ENCODE measurements around the gene ZNF593.
A peak's percentile ranks its signal among the peaks of the same experiment; 100 is the strongest.

The ZNF593 gene

DNA sequence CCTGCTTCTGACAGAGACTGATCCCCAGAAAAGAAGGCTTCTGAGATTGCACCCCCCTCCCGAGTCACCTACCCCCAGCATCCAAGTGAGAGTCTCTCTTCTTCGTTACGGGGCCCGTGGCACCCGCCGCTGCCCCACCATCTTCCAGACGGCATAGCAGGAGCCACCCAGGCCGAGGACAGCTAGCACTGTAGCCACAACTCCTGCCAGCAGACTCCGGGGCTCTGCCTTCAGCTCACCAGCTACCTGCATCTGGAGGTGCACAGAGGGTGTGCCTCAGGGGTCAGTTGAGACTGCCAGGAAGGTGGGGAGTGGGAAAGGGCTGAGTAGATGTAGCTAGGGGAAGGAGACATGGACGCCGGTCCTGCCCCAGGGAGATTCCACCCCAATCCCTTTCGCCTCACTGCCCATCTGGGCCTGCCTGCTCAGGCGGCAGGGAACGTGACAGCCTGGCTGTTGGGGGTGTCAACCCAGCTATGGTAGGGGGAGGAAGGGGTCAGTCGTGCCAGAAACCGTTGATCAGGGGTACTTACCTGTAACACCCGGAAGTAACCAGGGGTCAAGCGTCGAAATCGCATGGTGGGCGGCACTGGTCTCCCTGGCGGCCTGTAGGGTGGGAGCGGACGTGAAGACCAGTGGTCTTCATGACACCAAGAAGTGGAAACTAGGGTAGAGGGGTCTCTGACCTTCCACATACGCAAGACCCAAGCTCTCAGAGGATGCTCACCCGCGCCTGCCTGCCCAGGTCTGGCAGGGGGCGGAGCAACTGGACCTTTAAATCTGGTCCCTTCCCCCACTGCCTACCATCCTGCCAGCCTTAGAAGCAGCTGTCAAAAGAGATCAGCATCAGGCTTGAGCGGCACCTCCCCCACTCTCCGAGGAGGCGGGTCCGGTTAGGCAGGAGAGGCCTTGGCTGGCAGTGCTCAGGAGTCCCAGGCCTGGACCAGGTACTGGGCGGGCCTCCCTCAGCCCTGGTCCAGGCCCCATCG, 1.7 kb downstream of the ZNF593 start, which contains the start of gene ZNF593OS:
ZNF593OS (minus strand) TSS at position 749 of the 989 bp plus-strand sequence; CDS start at position 578, 171 bp downstream.
- DNase-seq: no peak

DNA sequence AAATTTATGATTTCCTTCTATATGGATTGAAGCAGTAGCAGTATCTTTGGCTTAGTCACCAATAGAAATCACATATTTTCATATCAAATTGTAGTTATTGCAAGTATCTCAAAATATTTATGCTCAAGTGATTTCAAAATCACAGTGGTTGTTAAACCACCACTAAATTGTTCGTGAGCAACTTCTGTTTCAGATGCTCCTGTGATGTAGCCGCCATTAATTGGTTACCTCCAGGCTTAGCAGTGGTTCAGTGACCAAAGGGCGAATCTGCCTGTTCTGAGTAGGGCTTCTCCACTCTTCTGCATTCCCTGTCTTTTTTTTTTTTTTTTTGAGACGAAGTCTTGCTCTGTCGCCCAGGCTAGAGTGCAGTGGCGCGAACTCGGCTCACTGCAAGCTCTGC, 5.6 kb downstream of the ZNF593 start:
- DNase-seq: no peak

DNA sequence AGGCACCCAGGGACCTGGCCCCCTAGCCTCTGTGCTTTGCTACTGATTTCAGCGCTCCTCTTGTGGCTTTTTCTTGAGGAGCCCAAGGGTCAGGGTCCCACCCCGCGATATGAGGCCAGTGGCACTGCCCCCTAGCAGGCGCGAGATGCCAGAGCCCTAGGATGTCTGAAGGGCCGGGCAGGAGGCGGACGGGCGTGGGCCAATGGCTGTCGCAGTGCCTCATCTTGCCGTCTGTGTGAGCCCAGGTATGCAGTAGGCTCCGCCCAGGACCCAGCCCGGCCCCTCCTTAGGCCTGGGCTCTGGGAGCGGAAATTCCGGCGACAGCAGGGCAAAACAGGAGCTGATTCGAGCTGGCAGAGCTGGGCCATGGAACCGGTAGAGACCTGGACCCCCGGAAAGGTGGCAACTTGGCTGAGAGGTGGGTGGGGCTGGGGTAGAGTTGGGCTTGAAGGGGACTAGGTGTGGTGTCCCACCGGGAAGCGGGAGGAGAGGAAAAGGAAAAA, 7.5 kb downstream of the ZNF593 start, which contains the start of gene CNKSR1:
CNKSR1 (plus strand) TSS at position 310 of the 503 bp plus-strand sequence; CDS start at position 367, 57 bp downstream.
- DNase-seq: peak; percentile 95

DNA sequence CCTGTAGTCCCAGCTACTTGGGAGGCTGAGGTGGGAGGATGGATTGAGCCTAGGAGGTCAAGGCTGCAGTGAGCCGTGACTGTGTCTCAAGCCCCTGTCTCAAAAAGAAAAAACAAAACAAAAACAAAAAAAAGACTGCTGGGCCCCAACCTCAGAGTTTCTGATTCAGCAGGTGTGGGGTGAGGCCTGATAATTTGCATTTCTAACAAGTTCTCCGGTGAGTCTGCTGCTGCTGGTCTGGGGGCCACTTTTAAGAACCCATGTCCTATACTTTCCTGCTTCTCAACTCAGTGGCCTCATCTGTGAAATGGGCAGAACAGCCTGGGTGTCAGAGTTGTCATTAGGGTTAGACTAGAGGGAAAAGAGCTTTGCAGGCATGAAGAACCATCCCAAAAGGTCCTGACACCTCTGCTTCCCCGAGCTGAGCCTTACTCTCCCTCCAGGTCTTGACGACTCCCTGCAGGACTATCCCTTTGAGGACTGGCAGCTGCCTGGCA, 10.3 kb downstream of the ZNF593 start:
- DNase-seq: no peak

DNA sequence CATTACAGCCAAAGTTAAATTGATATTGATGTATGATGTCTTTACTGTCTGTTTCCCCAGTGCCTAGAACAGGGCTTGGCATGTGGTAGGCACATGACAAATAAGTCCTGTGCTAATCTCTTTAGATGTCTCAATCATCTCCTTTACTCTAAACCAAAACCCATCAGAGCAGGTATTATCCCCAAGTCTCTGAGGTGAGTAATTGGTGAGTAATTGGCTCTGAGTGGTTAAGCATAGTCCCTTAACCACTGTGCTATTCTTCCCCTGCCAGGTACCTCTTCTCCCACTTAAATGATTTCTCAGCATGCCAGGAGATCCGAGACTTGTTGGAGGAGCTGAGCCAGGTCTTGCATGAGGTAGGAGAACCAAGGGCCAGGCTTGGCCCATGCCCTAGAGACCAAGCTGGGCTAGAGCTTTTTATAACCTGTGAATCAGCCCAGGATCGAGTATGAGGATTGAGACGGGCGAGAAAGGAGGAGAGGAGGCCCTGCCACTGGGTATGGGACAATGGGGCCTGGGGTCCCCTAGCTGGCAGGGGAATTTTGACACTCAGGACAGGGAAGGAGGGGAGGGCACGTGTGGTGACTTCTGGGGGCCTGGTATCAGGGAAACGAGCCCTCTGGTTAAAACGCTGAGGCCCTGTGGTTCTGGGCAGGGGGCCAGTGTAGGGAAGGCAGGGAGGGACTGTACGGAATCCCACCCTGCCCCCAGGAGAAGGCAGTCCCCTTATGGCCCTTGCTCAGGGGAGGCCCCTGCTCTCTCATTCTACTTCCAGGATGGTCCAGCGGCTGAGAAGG, 12.1 kb downstream of the ZNF593 start:
- no peak for DNase-seq

DNA sequence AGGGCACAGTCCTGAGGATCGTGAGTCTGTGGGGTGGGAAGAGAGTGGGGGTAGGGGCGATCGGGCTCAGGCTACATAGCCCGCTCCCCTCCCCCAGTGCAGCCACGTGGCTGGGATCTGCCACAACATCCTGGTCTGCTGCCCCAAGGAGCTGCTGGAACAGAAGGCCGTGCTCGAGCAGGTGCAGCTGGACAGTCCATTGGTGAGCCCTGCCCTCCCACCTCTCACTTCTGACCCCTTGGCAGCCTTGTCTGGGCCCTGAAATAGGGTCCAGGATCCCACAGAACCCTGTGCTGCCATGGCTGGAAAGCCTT, 12.6 kb downstream of the ZNF593 start:
- DNase-seq: no peak

DNA sequence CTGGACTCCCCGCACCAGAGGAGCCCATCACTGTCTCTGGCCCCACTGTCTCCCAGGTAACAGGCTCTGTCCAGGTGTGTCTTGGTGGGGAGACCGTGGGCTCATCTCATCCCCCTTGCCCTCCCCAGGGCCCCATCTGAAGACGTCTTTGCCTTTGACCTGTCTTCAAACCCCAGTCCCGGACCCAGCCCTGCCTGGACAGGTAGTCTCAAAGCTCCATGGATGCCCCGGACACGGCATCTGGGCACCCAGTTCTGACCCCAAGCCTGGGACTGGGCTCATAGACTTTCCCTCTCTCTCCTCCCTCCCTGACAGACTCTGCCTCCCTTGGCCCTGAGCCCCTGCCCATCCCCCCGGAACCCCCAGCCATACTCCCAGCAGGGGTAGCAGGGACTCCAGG, 14.4 kb downstream of the ZNF593 start:
- no peak for DNase-seq

DNA sequence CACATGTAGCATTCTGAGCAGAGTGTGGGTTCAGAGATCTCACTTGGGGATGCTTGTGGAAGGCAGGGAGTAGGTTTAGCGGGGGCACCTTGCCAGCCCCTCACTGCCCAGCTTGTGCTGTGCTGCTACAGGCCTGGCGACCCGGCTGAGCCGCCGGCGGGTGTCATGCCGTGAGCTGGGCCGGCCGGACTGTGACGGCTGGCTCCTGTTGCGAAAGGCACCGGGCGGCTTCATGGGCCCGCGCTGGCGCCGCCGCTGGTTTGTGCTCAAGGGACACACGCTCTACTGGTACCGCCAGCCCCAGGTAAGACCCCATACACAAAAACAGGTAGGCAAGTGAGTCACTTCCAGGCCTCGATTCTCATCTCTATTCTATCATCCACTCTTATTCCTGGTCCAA, 15.2 kb downstream of the ZNF593 start:
- DNase-seq: no peak

DNA sequence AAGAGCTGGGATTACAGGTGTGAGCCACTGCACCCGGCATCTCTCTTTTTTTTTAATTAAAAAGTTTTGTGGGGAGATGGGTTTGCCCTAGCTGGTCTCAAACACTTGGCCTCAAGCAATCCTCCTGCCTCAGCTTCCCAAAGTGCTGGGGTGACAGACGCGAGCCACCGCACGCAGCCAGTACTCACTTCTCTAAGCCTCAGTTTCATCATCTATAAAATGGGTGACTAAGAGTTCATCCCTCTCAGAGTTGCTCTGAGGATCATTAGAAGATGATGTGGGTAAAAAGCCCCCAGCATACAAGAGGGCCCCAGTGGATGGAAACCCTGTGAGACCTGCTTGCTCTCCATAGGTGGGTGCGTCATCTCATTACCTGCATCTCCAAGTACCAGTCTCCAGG, 18.2 kb downstream of the ZNF593 start:
- no peak for DNase-seq

DNA sequence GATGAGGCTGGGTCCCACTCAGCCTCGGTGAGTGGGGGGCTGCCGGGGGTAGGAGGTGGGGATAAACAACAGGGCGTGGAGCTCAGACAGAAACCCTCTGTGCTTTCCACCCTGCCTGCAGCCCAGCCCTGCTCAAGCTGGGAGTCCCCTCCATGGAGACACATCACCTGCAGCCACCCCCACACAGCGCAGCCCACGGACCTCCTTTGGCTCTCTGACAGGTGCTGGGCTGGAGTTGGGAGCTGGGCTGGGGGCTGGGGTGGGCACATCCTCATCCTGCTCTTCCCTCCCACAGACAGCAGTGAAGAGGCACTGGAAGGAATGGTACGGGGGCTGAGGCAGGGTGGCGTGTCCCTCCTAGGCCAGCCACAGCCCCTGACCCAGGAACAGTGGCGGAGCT, 18.8 kb downstream of the ZNF593 start:
- DNase-seq: no peak

DNA sequence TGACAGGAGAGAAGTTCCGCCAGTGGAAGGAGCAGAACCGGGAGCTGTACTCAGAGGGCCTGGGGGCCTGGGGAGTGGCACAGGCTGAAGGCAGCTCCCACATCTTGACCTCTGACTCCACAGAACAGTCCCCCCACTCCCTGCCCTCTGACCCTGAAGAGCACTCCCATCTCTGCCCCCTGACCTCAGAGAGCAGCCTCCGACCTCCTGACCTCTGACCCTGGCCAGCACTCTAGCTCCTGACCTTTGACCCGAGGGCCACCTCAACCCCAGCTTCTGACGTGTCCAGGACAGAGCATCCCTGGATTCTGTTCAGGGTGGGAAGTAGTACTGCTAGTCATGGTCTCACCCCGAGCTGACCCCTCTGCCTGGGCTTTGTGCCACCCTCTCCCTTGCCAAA, 19.6 kb downstream of the ZNF593 start:
- DNase-seq: no peak

DNA sequence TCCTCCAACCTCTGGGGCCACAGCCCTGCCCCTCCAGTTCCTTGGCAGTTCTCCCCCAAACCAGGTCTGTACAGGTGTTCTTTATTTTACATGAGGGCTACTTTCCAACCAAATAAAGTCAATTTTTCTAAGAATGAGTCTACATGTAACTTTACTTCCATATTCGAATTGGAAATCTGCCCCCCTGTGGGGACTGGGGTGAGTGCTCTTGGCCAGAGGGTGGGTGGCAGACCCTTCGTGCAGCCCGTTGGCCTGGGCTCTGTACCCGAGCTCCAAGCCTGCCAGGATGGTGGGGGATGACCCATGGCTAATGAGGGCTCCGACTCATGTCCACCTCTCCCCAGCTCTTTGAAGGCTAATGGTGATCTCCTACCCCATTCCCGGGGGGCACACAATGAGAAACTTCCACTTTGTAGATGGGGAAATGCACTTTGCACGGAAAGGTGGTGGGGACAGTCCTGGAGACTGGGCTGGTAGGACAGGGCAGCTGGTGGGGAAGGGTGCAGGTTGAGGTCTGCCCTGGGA, 20.1 kb downstream of the ZNF593 start:
- no peak for DNase-seq

DNA sequence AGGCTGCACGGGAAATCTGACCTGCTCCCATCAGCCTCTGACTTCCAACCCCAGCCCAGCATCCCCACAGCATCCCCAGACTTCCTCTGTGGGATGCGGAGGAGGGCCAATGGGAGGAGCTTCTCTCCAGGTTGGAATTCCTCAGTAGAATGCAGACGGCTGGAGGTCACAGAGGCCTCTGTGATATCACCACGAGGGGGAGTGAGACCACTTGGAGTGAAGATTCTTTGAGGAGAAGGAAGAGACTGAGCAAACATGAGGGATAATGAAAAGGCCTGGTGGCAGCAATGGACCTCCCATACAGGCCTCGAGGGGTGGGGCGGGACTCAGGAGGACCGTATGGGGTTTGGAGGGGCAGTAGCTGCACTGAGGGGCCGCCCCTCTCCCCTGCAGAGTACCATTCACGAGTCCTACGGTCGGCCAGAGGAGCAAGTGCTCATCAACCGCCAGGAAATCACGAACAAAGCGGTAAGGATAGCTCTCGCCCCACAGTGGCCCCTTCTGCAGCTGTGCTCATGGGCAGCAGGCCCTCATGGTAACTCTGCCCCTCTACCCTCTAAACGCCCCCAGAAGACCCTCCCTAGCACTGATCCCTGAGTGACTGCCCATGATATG, 20.8 kb downstream of the ZNF593 start, which contains the start of gene CATSPER4:
CATSPER4 (plus strand) TSS at position 230 of the 615 bp plus-strand sequence; CDS start at position 256, 26 bp downstream.
- DNase-seq: peak; percentile 64

DNA sequence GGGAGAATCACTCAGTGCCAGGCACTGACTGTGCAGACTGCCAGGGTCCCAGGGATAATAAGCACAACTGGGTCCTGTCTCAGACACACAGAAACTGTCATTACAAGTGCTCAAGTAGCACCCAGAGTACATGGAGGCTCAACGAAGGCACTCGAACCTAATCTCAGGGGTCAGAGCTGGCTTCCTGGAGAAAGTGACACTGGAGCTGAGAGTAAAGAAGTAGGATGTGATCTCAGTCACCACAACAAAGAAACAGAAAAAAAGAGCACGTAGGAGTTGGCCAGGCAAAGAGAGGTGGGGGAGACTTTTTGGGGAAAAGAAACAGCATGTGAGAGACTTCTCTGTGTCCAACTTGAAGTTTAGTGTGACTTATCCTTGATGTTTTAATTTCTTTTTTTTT, 22.0 kb downstream of the ZNF593 start:
- no peak for DNase-seq

DNA sequence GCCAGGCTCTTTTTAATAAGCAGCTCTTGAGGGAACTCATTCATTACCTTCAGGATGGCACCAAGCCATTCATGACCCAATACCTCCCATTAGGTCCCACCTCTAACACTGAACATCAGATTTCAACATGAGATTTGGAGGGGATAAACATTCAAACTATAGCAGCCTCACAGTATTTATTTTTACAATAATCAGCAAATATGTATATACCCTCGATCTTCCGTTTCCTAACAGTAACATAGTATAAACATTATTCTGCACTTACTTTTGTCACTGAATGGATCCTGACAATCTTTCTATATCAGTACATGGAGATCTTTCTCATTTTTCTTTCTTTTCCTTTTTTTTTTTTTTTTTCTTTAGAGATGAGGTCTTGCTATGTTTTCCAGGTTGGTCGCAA, 26.1 kb downstream of the ZNF593 start:
- DNase-seq: no peak

DNA sequence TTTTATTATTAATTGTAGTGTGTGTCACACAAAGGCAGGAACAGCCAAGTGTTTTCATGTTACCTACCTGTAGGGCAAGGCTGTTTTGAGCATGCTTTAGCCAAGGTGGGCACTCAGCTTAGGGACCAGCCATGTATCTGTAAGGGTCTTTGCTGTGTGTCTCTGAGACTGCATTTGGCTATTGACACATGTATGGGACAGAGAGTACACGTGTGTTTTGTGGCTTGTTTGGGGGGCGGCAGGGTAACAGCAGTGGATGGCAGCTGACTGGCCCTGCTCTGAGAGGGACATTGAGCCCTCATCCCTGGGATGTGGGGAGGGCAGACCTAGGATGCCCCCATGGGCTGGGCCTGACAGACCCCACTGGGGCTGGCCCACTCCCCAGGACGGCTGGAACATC, 27.6 kb downstream of the ZNF593 start:
- no peak for DNase-seq

DNA sequence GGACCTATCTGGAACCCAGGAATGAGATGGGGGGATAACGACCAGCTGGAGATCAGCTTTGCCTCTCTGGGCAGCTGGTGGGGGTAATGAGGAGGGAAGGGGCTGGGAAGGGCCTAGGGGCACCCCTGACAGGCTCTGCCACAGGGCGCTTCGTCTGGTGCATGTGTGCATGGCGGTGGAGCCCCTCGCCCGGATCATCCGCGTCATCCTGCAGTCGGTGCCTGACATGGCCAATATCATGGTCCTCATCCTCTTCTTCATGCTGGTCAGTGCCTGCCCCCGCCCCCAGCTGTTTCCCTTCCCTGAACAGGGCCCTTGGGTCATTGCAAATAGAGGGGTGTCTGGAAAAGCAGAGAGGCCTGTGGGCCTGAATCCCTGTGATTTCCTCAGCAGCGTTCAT, 28.1 kb downstream of the ZNF593 start:
- DNase-seq: no peak

DNA sequence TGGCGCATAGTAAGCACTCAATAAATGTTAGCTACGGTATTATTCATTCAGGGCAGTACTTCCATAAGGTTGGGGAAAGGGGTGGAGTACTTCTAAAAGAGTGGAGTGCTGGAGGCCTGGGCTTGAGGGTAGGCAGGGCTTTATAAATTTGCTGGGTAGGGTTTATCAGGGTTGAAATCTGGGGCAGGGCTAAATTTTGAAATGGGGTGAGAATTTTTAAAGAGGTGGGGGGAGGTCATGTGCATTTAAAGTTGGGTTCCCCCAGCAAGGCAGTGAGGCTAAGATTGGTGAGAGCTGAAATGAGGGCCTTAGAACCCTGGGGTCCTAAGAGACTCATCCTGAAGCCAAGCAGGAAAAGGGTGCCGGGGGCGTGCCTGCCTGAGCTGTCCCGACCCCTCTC, 30.7 kb downstream of the ZNF593 start:
- no peak for DNase-seq

DNA sequence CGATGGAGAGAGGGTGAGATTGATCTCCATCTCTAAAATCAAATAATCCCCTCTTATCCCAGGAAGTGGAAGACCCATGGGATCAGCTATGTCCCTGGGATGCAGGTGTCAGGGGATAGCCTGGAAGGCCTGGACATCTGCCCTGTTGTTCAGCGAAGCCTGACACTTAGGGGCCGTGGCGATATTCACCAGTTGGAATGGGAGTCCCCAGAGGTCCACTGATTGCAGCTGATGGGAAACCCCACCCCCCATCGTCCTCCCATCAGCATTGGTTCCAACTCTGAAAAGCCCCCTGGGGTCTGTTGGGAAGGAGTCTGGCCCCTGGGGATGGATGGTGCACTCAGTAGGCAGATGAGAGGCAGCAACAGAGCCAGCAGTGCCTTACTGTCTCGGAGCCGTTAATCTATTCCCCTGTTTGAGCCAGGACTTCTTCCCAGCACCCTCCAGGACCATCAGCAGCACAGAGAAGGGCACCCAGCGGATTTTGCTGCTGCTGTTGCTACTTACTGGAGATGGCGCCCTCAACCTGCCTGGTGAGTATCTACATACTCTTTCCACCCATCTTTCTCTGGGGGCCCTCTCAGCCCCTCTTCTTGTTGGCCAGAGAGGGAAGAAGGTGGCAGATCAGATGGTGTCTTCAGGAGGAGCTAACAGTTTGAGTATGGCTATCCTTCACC, 34.1 kb downstream of the ZNF593 start:
- DNase-seq: no peak

DNA sequence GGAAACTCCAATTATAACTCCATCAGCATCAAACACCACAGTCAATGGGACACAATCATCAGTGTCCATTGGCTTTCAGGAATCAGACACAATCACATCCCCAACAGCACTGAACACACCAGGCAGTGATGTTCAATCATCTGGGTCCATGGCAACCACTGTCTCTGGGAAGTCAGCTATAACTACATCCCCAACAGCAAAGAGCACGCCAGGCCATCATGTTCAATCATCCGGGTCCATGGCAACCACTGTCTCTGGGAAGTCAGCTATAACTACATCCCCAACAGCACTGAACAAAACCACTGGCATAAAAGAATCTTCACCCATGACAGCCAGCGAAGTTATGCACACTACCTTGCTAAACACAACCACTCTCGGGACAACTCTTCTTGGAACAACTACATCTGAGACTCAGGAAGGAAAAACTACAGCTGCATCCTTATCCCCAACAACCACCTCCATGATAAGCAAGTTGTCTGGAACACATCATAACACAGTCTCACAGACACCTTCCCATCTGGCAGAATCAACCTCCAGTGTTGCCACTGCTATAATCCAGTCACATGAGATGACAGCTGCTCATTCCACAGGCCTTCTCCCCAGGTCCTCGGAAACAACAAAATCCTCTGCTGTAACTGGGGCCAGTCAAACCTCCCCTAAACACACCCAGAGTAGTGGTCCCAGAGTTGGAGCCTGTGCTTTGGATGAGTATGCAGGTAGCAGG, 40.6 kb downstream of the ZNF593 start:
- DNase-seq: no peak

DNA sequence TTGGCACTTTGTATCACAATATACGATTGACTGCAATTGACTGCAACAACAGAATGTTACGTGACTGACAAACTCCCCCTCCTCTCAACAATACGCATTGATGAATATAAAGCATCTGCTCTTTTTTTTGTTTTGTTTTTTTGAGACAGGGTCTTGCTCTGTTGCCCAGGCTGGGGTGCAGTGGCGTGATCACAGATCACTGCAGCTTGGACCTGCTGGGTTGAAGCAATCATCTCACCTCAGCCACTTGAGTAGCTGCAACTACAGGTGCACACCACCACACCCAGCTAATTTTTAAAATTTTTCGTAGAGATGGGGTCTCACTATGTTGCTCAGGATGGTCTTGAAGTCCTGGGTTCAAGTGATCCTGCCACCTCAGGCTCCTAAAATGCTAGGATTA, 43.0 kb downstream of the ZNF593 start:
- DNase-seq: no peak
